SHP77 treated with DMSO at 0.1 percent for 48 hours (cell line): ENCODE measurements around the gene ACTN3.
A peak's percentile ranks its signal among the peaks of the same experiment; 100 is the strongest.

Experiments
- DNase-seq: peaks from one replicate; lab custom pipeline; 2025; lab: John Stamatoyannopoulos, UW

ACTN3 gene

DNA sequence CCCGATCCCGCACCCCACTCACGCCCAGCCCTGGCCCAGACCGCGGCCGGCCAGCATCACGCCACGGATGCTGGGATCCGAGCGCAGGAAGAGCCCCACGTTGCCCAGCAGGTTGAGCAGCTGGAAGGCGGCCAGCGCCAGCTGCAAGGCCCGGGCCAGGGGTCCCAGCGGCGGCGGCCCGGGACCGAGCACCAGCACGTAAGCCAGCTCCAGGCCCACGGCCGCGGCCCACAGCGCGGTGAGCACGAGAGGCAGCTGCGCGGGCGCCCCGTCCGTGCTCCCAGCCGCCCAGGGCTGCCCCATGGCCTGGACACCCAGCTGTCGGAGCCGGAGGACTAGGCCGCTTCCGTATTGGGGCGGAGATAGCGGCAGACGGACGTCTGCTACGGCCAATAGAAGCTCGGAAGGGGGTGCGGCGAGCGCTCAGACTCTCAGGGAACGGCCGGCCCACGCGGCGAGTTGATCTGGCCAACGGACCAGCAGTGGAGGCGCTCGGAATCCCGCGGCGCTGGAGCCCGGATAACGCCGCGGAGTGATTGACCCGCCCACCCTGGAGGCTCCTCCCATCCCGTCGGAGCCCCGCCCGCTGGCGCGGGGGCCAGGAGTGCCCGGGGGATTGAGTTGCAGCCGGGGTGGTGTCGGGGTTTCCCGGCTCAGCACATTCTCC, 869 bp upstream of the ACTN3 start, which contains the start of gene ZDHHC24:
TSS of gene ZDHHC24 (minus strand) at position 348 of the 667 bp plus-strand sequence. CDS start at position 303, 45 bp downstream.
- peak; percentile 97 for DNase-seq

DNA sequence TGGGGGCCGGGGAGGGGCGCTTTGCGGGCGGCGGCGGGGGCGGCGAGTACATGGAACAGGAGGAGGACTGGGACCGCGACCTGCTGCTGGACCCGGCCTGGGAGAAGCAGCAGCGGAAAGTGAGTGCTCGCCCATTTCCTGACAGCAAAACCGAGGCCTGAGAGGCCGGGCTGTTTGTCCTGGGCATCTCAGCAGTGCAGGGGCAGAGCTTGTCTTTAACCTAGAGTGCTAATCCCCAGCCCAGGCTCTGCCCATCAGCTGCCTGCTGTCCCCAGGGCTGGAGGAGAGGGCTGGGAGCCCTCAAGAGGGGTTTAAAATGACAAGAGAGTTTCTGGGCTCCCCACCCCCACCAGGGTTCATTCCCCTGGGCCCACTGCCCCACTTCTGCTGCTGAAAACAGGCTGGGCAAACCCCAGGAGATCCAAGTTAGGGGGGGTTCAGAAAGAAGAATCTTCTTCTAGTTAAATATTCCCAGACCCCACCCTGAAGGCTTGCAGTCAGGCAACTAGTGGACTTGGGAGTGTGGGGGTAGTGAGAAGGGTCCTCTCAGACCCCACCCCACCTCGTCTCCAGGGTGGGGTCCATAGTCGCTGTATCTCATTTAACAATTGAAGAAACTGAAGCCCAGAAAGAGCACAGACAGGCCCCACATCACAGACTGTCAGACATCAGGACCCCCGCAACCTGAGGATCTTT, 411 bp downstream of the ACTN3 start:
- no peak for DNase-seq

DNA sequence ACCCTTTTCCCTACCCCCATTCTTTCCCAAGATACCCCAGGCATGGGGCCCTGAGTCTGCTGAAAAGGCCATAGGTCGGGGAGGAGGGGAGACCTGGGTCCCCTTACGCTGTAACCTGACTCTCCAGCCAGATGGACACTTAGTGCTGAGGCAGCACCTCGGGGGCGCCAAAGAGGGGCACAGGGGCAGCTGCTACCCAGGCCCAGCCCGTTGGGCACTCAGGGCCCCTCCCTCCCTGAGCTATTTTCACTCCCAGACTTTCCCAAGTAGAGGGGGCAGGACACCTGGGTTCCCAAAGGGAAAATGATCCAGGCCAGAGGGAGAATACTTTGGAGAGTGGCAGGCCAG, 933 bp downstream of the ACTN3 start:
- no peak for DNase-seq

DNA sequence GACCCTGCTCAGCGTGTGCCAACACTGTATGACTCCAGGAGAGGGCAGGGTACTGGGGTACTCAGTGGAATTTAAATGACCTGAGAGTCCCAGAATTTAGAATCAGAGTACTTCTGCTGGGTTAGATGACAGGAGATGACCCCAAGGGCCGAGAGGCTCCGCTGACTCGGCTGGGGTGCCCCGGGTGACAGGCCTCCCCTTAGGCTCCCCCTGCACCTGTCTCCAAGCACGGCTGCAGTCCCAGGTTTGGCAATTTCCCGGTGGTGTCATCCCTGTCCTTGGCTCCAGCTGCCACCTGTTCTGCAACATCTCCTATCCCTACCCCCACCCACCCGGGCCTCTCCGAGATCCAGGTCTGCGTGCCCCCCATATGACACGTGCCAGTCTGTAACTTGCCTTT, 1.3 kb downstream of the ACTN3 start:
- DNase-seq, result no peak

DNA sequence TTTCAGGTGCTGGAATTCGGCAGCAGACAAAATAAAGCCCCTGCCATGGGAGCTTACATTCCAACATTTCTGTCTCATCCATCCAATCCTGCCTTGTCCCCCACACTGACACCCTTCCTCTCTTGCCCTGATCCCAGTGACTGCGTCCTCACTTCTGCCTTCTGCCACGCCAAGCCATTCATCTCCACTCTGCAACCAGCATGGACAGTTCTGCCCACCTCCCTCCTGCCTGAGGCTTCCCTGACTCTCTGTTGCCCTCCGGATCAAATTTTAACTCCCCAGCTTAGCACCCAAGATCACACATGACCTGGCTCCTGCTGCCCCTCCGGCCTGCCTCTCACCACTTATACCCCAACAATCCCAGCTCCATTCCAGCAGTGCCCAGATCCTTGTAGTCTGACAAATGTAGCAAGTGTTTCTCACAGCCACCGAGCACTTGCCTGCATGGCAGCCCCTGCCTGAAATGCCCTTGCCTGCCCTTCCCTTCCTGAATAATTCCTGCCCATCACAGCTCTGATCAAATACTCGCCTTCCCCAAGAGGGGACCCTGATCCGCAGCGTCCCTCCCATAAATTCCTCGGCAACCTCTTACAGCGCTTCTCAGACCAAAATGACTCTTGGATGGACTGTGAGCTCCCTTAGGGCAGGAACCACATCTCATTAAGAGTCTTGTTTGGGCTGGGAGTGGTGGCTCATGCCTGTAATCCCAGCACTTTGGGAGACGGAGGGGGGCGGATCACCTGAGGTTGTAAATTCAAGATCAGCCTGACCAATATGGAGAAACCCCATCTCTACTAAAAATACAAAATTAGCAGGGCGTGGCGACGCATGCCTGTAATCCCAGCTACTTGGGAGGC, 2.3 kb downstream of the ACTN3 start:
- DNase-seq, result no peak

DNA sequence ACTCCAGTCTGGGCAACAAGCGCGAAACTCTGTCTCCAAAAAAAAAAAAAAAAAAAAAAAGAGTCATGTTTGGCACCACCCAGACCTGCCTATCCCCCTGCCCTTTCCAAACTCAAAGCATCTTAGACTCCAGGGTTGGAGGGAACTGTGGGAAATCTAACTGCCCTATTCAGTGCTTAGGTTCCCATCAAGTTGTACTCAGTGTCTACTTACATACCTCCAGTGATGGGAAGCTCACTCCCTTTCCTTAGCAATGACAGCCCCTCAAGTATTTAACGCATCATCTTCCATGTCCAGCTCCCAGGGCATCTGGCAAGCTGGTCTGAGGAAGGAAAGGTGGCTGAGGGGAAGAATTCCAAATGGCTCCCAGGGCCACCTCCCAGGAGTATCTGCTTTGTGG, 3.0 kb downstream of the ACTN3 start:
- DNase-seq, result no peak

DNA sequence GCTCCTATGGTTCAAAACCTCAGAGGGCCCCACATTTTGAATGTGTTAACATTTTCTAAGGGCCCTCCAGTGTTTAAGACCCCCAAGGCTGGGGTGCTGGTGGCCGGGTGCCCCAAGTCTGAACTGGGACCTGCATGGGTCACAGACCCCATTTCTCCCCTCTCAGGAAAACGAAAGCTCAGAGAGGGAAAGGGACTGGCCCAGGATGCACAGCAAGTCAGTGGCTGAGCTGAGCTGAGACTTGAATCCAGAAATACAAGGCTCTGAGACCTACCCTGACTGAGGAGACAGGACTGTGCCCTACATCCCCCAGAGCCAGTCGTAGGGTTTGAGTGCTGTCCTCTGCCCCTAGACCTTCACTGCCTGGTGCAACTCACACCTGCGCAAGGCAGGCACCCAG, 4.2 kb downstream of the ACTN3 start:
- no peak for DNase-seq

DNA sequence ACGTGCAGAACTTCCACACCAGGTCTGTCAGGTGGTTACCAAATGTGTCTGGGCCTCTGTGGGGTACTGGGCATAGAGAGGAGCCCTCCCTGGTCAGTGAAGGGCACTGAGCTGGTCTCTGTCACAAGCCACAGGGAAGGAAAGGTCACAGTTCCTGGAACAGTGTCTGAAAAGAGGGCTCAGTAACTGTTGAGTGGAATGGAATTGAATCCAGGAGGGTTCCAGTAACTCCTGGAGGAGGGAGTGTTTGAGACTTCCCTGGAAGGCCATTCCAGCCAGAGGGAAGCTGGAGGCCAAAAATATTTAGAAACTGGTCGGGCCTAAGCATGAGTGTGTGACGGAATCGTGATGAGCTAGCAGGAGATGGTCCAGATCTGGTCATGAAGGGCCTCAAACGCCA, 7.9 kb downstream of the ACTN3 start:
- no peak for DNase-seq

DNA sequence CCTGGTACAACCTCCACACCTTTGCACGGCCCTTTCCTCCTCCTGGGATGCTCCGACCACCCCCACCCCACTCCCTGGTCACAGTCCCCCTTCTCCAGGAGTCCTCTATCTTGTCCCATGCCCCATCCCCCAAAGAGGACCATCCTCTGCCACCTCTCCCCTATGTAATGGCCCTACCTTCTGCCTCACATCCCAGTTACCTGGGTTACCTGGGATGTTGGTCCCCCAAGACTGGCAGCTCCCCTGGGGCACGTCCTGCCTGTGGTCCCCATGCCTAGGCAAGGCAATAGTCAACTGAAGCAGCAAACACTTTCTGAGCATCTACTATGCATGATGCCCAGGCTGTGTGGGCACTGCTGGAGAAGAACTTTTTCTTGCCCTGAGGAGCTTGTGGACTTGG, 8.7 kb downstream of the ACTN3 start:
- no peak for DNase-seq

DNA sequence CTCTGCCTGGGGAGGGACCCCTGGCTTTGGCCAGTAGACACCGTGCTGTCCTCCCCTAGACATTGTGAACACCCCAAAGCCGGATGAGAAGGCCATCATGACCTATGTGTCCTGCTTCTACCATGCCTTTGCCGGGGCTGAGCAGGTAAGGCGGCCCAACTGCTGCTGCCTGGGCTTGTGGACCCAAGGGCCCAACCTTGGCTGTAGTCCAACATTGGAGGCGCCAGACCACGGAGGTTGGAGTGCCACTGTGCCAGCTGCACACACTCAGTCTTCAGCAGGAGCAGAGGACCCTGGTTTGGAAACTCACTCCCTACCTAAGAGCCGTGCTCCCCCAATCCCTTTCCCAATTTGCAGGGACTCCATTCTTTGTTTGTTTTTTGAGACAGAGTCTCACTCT, 9.4 kb downstream of the ACTN3 start:
- peak; percentile 68 for DNase-seq

DNA sequence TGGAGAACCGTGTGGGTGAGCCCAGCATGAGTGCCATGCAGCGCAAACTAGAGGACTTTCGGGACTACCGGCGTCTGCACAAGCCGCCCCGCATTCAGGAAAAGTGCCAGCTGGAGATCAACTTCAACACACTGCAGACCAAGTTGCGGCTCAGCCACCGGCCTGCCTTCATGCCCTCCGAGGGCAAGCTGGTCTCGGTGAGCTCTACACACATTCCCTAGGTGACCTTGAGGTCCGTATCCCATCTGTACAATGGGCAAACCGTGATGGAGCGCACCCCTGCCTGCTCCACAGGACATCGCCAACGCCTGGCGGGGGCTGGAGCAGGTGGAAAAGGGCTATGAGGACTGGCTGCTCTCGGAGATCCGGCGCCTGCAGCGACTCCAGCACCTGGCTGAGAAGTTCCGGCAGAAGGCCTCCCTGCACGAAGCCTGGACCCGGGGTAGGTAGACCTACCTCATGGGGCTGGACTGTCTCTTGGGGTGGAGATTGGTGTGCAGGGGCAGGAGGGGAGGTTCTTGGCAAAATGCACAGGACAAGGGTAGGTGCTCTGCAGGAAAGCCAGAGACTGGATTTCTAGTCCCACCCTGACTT, 11.1 kb downstream of the ACTN3 start:
- DNase-seq, result no peak

DNA sequence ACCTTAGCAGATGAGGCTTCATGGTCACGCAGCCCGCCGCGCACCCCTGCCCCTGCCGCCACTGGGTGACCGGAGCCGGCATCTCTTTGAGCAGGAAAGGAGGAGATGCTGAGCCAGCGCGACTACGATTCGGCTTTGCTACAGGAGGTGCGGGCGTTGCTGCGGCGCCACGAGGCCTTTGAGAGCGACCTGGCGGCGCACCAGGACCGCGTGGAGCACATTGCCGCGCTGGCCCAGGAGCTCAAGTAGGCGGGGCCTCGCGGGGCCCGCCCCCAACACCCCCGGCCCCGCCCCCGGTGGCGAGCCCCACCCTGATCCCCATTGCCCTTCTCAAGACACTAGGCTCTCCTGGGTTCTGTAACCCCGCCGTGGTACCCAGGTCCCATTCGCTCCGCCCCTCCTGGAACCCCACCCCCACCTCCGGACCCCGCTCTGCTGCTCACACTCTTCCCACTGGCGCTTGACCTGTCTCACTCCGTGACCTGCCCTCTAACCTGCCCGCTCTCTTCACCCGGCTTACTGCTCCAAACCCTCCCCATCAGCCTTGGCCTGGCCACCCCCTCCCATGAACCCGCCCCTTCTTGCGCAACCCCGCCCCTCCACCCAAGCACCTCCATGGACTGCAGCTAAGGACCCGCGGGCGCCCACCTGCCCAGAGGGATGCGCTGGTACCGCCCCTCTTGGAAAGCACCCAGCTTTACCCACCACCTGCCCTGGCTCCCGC, 12.6 kb downstream of the ACTN3 start:
- no peak for DNase-seq

DNA sequence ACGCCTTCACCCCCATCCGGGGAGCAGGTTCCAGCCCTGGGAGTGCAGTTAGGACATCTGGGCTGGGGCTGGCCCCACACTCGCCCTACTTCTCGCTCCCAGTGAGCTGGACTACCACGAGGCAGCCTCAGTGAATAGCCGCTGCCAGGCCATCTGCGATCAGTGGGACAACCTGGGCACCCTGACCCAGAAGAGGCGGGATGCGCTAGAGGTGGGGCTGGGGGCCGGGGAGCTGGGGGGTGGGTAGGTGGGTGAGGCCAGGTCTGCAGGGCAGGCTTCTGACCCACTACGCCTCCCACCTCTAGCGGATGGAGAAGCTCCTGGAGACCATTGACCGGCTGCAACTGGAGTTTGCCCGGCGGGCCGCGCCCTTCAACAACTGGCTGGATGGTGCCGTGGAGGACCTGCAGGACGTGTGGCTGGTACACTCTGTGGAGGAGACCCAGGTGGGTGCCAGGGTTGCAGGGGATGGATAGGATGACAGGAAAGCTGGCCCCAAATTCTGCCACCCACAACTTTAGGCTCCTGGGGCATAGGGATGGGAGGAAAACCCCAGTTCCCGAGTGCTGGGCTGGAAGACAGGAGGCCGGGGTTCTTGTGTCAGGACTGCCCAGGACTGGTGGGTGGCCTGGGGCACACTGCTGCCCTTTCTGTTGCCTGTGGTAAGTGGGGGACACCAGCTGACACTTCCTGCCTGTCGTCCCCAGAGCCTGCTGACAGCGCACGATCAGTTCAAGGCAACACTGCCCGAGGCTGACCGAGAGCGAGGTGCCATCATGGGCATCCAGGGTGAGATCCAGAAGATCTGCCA, 13.4 kb downstream of the ACTN3 start:
- DNase-seq, result no peak

DNA sequence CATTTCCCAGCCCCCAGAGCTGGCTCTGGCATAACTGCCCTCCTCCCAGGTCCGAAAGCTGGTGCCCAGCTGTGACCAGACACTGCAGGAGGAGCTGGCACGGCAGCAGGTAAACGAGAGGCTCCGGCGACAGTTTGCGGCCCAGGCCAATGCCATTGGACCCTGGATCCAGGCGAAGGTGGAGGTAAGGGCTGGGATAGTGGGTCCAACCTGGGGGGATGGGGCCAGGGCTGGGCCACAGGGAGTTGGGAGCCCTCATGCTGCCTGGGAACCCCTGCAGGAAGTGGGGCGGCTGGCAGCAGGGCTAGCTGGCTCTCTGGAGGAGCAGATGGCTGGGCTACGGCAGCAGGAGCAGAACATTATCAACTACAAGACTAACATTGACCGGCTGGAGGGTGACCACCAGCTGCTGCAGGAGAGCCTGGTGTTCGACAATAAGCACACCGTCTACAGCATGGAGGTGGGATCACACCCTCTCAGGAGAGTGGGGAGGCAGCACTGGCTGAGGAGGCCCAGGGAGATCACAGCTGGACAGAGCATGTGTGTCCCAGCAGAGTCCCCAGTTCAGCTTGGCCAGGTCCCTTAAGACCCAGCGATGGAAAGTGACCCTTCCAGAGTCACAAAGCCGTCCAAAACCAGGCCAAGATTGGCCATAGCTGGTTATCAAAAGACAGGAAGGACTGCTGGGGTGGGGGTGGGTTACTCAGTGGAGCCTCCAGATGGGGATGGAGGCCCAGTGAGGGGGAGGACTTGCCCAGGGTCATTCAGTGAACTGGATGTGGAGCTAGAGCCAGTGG, 14.7 kb downstream of the ACTN3 start:
- DNase-seq, result peak; percentile 37

DNA sequence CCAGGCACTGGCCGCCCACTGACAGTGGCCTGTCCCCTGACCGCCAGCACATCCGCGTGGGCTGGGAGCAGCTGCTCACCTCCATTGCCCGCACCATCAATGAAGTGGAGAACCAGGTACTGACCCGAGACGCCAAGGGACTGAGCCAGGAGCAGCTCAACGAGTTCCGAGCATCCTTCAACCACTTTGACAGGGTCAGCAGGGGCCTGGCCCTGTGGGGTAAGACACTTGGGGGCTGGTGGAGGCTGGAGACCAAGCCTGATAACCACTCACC, 15.2 kb downstream of the ACTN3 start:
- DNase-seq, result no peak

DNA sequence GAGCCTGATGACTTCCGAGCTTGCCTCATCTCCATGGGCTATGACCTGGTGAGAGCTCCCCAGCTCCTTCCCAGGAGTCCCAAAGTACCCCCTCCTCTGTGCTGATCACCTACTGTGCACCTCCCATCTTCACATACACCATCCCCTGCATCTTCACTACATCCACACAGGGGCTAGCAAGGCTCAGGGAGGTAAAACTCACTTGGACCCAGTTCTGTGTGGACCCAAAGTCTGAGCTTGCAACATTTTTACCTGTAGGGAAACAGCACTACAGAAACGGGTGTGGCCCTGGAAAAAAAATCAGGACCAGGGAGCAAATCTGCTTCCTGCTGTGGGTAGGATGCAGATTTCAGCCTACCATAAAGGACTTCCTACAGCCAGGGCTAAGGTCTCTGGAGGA, 15.6 kb downstream of the ACTN3 start:
- no peak for DNase-seq

DNA sequence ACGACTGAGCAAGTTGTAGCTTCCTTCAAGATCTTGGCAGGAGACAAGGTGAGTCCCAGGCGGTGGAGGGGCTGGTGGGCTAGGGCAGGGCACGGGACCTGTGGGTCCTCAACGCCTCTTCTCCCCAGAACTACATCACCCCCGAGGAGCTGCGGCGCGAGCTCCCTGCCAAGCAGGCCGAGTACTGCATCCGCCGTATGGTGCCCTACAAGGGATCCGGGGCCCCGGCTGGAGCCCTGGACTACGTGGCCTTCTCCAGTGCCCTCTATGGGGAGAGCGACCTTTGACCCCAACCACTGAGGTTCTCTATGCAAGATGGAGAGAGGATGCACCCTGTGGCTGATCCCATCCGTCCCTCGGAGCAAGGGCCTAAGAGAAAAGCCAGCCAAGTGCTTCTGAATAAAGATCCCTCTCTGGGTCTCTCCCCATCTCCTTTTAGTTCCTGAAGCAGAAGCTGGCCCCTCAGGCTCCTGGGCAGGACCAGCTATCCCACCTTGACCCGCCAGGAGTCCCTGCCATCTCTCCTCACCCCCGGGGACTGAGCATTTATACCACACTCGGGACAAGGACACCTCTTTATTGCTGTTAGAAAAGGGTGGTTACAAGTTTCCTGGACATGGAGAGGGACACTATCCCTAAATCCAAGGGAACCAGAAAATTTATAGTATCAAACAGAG, 16.3 kb downstream of the ACTN3 start:
- no peak for DNase-seq

DNA sequence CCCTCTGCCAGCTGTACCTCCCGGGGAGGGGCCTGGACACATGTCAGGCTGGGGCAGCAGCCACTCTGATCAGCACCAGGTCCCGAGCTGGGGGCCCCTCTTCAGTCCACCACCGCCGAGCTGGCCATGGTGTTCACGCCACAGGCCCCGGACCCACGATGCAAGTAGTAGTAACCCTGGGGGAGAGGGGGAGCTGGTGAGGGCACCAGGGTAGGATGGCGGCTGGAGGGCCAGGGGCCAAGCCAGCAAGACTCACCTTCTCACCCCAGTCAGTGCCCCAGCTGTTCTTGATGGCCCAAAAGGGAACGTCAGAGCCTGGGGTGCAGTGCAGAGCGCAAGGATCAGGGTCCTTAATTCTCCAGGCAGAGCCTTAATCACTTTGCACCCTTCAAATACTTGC, 17.1 kb downstream of the ACTN3 start:
- no peak for DNase-seq

DNA sequence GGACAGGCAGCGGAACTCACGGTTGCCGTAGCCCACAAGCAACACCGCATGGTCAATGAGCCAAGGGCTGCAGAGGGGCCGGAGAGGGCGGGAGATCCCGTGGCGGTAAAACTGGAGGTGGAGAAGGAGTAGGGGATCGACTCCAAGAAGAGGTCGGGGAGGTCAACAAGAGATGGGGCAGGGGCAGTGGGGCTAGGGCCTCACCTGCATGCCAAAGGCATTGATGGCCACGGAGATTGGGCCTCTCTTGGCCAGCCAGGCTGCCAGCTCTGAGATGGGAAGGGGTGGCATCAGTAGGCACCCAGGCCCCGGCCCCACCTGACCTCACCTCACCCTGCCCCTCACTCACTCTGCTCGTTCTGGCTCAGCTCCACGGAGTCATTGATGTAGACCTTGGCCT, 17.8 kb downstream of the ACTN3 start:
- DNase-seq, result no peak

DNA sequence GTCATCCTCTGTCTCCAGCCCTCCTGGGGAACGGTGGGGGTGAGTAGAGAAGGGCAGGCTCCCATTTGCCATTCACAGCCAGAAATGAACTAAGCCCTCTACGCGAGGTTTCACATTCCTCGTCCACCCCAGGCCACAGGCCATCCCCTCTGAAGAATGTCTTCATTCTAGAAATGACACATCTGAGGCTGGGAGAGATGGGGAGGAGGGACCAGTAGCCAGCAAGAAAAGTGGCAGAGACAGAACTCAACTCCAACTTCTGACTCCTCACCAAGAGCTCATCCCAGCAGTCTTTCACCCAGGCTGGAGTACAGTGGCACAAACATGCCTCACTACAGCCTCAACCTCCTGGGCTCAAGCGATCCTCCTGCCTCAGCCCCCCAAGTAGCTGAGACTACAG, 18.3 kb downstream of the ACTN3 start:
- no peak for DNase-seq
